GM18526 (cell line): ENCODE measurements around the gene NMS.

Experiments
- POLR2A ChIP-seq: IDR thresholded peaks from 3 replicates; pipeline ENCODE4 v1.6.1; 2011; ENCODE audit not compliant: insufficient read length; ENCODE audit errors: extremely low read depth

Gene NMS

DNA sequence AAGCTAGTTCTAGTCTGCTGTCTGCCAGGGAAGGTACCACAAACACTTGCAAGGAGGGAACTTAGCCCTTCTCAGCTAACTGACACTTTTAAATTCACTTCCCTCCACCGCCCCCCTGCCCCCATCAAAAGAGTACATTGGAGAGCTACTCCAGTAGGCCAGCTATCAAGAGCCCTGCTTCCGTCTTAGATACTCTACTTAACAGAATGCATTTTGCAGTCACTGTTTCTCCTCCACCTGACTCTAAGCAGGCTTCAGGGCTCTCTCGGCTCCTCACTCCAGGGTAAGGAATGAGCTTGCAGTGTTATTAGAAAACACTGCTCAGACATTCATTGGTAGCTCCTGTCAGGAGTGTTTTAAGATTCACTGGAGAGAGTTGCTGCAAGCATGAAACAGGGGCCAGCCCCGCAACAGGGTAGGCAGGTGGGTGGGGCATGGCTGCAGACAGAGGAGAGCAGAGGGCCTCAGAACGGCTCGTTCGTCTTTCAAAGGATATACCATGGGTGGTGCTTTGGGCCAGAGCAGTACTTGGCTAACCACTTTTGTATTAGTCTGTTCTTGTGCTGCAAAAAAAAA is 57.2 kb downstream of the NMS start:
- TF ChIP-seq POLR2A: no peak

GRCh38 chr2:100529176-100529575 is 58.9 kb downstream of the NMS start:
- no peak for TF ChIP-seq POLR2A

- no peak for TF ChIP-seq POLR2A
These were observed 59.6 kb downstream of the NMS start for GRCh38 chr2:100529900-100530299.
